B cell (primary cell): ENCODE measurements around the gene CPLANE1. TPM values are rescaled to one million over a fixed set of nuclear protein-coding genes. Genes with fewer than 3 reads are reported as not detected.

Source experiments
- ATAC-seq: fragments of 200-7000 bp; cut with Tn5 transposase; one replicate; pipeline ENCODE4 v1.10.0; 2021; ENCODE audit warnings: low read depth, mild to moderate bottlenecking, moderate number of reproducible peaks, moderate library complexity
- CTCF ChIA-PET: fragments of 350-600 bp; sonication (Branson Sonifier 250); formaldehyde crosslinking; loops from one replicate; lab custom pipeline; 2021; ENCODE audit warnings: antibody characterized with exemption, inconsistent platforms; lab: Charles Lee
- POLR2A ChIA-PET: fragments of 350-600 bp; sonication (Branson Sonifier 250); formaldehyde crosslinking; loops from one replicate; lab custom pipeline; 2021; ENCODE audit warnings: antibody characterized with exemption; lab: Charles Lee
- DNase-seq: peaks from one replicate; pipeline ENCODE4 v3.0.0; 2013
- H2AFZ ChIP-seq: 2 replicates; pipeline ENCODE4 v1.6.1; 2012; ENCODE audit warnings: mild to moderate bottlenecking, low read depth, low read length; ENCODE audit not compliant: insufficient read depth, poor library complexity, severe bottlenecking
- H3K27ac ChIP-seq, 2 donors: 1 replicate in 1 of 2; 2 replicates in 1 of 2; pipeline ENCODE4 v1.5.1; 2012 to 2013; ENCODE audit warnings: low read length in 2 of 2, mild to moderate bottlenecking in 2 of 2, moderate library complexity in 1 of 2
- H3K27me3 ChIP-seq, 4 experiments: fragments of 200-600 bp in 1 of 4; sonication (generic) in 1 of 4; replicated peaks in 1 of 4; 1 replicate in 2 of 4; 2 replicates in 2 of 4; pipeline versions ENCODE4 v1.6.1 to v1.7.0; 2013 to 2016; ENCODE audit warnings: low read length in 3 of 4, mild to moderate bottlenecking in 2 of 4, mixed read lengths in 1 of 4, moderate library complexity in 1 of 4; ENCODE audit not compliant: insufficient read depth in 4 of 4, control insufficient read depth in 3 of 4; ENCODE audit errors: control extremely low read depth in 1 of 4
- H3K36me3 ChIP-seq, 2 experiments: replicated peaks in 1 of 2; 1 replicate in 1 of 2; 2 replicates in 1 of 2; pipeline versions ENCODE4 v1.6.1 to v1.7.1; 2013; ENCODE audit warnings: low read length in 1 of 2; ENCODE audit not compliant: insufficient read depth in 2 of 2, control insufficient read depth in 1 of 2; ENCODE audit errors: control extremely low read depth in 1 of 2, extremely low read depth in 1 of 2
- H3K4me1 ChIP-seq, 2 donors: fragments of 200-600 bp in 1 of 2; sonication (generic) in 1 of 2; 1 replicate in 1 of 2; 2 replicates in 1 of 2; pipeline versions ENCODE4 v1.5.1 to v1.6.1; 2013 to 2017; ENCODE audit warnings: low read length in 2 of 2; ENCODE audit not compliant: control insufficient read depth in 2 of 2, insufficient read depth in 2 of 2
- H3K4me2 ChIP-seq: replicated peaks from 2 replicates; pipeline ENCODE3; 2012; ENCODE audit warnings: mild to moderate bottlenecking, low read depth, low read length; ENCODE audit not compliant: poor library complexity, severe bottlenecking
- H3K4me3 ChIP-seq, 5 experiments: fragments of 200-600 bp in 1 of 5; sonication (generic) in 1 of 5; 1 replicate in 3 of 5; 2 replicates in 2 of 5; pipeline versions ENCODE4 v1.5.1 to v1.7.0; 2011 to 2016; ENCODE audit warnings: low read length in 4 of 5, mild to moderate bottlenecking in 4 of 5, low read depth in 2 of 5, control low read depth in 1 of 5, moderate library complexity in 1 of 5; ENCODE audit not compliant: insufficient read depth in 1 of 5; ENCODE audit errors: control extremely low read depth in 1 of 5, extremely low read depth in 1 of 5
- H3K79me2 ChIP-seq: fragments of 200-600 bp; sonication (generic); one replicate; pipeline ENCODE4 v1.6.0; 2016; ENCODE audit warnings: low read length; ENCODE audit not compliant: control insufficient read depth, insufficient read depth
- H3K9ac ChIP-seq: fragments of 200-600 bp; sonication (generic); 2 replicates; pipeline ENCODE4 v1.6.1; 2017; ENCODE audit warnings: mild to moderate bottlenecking, low read length, moderate library complexity
- H3K9me3 ChIP-seq, 3 donors: one replicate each; pipeline versions ENCODE4 v1.6.1 to v1.7.1; 2013; ENCODE audit warnings: low read length in 2 of 3; ENCODE audit not compliant: control insufficient read depth in 2 of 3, insufficient read depth in 1 of 3; ENCODE audit errors: control extremely low read depth in 1 of 3
- H4K20me1 ChIP-seq: 2 replicates; pipeline ENCODE4 v1.6.0; 2012; ENCODE audit warnings: mild to moderate bottlenecking, low read length; ENCODE audit not compliant: insufficient read depth, control insufficient read depth, poor library complexity, severe bottlenecking
- H3K27ac Mint-ChIP-seq: one replicate; pipeline ENCODE4 v1.8.0; 2021; ENCODE audit warnings: mixed read lengths
- H3K27me3 Mint-ChIP-seq: one replicate; pipeline ENCODE4 v1.8.0; 2021; ENCODE audit warnings: mixed read lengths
- H3K4me1 Mint-ChIP-seq: one replicate; pipeline ENCODE4 v1.8.0; 2021; ENCODE audit warnings: mixed read lengths
- H3K4me3 Mint-ChIP-seq: one replicate; pipeline ENCODE4 v1.8.0; 2021; ENCODE audit warnings: mixed read lengths
- H3K9me3 Mint-ChIP-seq: one replicate; pipeline ENCODE4 v1.8.0; 2022; ENCODE audit warnings: mixed read lengths; ENCODE audit not compliant: insufficient read depth
- EZH2 ChIP-seq: IDR thresholded peaks from 2 replicates; pipeline ENCODE4 v1.6.1; 2012; ENCODE audit warnings: borderline replicate concordance, low read depth, mild to moderate bottlenecking, moderate library complexity, low read length; ENCODE audit not compliant: insufficient read depth, poor library complexity, severe bottlenecking
- WGBS: methylation state at CpG from one replicate; pipeline ENCODE4 v1.1.5; 2013; ENCODE audit warnings: missing lambda C conversion rate; ENCODE audit not compliant: insufficient coverage; 5-methylcytosine and 5-hydroxymethylcytosine counted together
- intact Hi-C: fragments of 100-400 bp; cut with micrococcal nuclease; formaldehyde crosslinking; loops from one replicate; pipeline ENCODE4 v1.10.0; 2022
- polyA plus RNA-seq: library from polyadenylated mRNA; depleted of rRNA; stranded (reverse); fragments of >200 nt; gene quantifications from 2 replicates; pipeline ENCODE4 v1.2.3, GENCODE V29; 2012
- total RNA-seq, 2 donors: library from RNA; stranded (reverse); fragments of 120-200 nt in 1 of 2; gene quantifications; 1 replicate in 1 of 2; 2 replicates in 1 of 2; pipeline versions ENCODE4 v1.2.3 to v1.2.4, GENCODE V29; 2013 to 2022
- TF ChIP-seq, protein P1 (sequence below): fragments of 200-600 bp; IDR thresholded peaks from one replicate; pipeline ENCODE4 v1.8.0; 2022; ENCODE audit warnings: antibody characterized with exemption, mild to moderate bottlenecking

CPLANE1 gene
- total and polyA plus RNA-seq, 2 donors (not counting 1 experiment from before 2014, with no cell fraction given) = 1.9 to 17.9 TPM

DNA sequence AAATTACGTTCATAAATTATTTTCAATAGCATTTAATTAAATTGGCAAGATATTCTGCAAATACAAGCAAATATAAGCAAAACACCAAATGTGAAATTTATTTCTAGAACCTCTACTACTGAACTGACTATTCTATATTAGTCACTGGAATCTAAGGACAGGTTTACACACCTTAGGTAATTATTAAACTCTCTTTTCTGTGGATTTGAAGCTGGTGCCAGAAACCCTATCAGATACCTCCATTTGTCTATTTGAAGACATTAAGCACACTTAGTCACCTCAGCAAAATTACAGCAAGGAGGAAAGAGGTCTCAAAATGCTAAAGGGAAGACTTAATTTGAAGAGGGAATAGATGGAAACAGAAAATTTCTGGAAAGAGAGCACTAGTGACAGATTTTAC is 83.4 kb downstream of the CPLANE1 start:
- no peak overlapping the region for H3K4me3 ChIP-seq
- Mint-ChIP-seq H3K27me3 (no peaks in the 10 kb centered on the region), H3K27ac (no peak overlapping the region), H3K4me1 (no peaks in the 10 kb centered on the region), H3K4me3 (no peak overlapping the region), H3K9me3 (no peaks in the 10 kb centered on the region)
- H3K4me1 ChIP-seq = no peaks in the 10 kb centered on the region
- ATAC-seq (no peak), DNase-seq (no peak)
- no peak overlapping the region for H2AFZ ChIP-seq
- intact Hi-C loops = no loop called here
- H3K27me3 ChIP-seq = no peaks in the 10 kb centered on the region
- WGBS = no CpG with 5 or more reads among the region's 1 CpG
- peaks cover 5 to 6% of the 10 kb centered on the region in 2 experiments for H3K36me3 ChIP-seq
- no peak for TF ChIP-seq EZH2
- TF ChIP-seq, protein P1, sequence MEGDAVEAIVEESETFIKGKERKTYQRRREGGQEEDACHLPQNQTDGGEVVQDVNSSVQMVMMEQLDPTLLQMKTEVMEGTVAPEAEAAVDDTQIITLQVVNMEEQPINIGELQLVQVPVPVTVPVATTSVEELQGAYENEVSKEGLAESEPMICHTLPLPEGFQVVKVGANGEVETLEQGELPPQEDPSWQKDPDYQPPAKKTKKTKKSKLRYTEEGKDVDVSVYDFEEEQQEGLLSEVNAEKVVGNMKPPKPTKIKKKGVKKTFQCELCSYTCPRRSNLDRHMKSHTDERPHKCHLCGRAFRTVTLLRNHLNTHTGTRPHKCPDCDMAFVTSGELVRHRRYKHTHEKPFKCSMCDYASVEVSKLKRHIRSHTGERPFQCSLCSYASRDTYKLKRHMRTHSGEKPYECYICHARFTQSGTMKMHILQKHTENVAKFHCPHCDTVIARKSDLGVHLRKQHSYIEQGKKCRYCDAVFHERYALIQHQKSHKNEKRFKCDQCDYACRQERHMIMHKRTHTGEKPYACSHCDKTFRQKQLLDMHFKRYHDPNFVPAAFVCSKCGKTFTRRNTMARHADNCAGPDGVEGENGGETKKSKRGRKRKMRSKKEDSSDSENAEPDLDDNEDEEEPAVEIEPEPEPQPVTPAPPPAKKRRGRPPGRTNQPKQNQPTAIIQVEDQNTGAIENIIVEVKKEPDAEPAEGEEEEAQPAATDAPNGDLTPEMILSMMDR = no peak
- no peaks in the 10 kb centered on the region for H3K9me3 ChIP-seq
- H3K4me2 ChIP-seq = no peak overlapping the region
- POLR2A ChIA-PET = no interaction called here
- H3K79me2 ChIP-seq = no peaks in the 10 kb centered on the region
- H3K9ac ChIP-seq = no peak overlapping the region
- H3K27ac ChIP-seq = no peak overlapping the region
- no peaks in the 10 kb centered on the region for H4K20me1 ChIP-seq
- CTCF ChIA-PET = no interaction called here

DNA sequence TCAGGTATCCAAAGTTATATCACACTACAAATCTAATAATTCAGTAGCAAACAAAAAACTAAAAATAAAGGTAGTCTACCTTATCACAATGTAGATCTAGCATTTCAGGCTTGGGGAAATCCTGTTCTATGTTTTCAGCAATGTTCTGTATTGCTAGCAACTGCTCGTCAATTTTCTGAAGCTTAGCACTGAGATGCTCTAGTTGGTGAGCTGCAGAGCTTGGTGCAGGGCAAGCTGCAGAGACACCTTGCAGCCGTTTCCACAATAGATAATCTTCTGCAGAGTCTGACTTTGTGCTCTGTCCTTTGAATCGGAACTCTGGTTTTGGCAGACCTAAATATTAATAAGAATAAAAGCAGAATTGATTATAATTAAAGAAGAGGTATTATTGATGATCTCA is 95.5 kb downstream of the CPLANE1 start:
- Histone ChIP-seq H3K27me3 (no peaks in the 10 kb centered on the region), H3K9ac (no peak overlapping the region), H3K4me3 (no peak overlapping the region), H3K79me2 (no peaks in the 10 kb centered on the region), H3K9me3 (no peaks in the 10 kb centered on the region), H2AFZ (no peak overlapping the region), H4K20me1 (no peaks in the 10 kb centered on the region), H3K4me1 (no peaks in the 10 kb centered on the region), H3K4me2 (no peak overlapping the region), H3K27ac (no peak overlapping the region), H3K36me3 (peaks cover 6 to 24% of the 10 kb centered on the region in 2 experiments)
- Mint-ChIP-seq H3K9me3 (no peaks in the 10 kb centered on the region), H3K27me3 (no peaks in the 10 kb centered on the region), H3K4me1 (no peaks in the 10 kb centered on the region), H3K4me3 (no peak overlapping the region), H3K27ac (no peak overlapping the region)
- intact Hi-C loops = no loop called here
- 100% methylated on average over 2 of the region's 3 CpGs for WGBS
- DNase-seq (no peak), ATAC-seq (no peak)
- no peak for TF ChIP-seq EZH2
- TF ChIP-seq, protein P1 = no peak
- ChIA-PET POLR2A (no interaction called here), CTCF (no interaction called here)
